HEK293 (cell line): ENCODE data around the gene ECI1.

Source experiments
- BCL6B ChIP-seq: fragments of 450-650 bp; formaldehyde crosslinking; IDR thresholded peaks from 2 replicates; pipeline ENCODE4 v1.5.1; 2017; ENCODE audit warnings: missing biosample characterization, missing genetic modification characterization
- CTCF ChIP-seq: fragments of 450-650 bp; formaldehyde crosslinking; IDR thresholded peaks from 2 replicates; pipeline ENCODE4 v1.5.1; 2016; ENCODE audit warnings: missing biosample characterization, missing genetic modification characterization
- ZBTB10 ChIP-seq: fragments of 450-650 bp; formaldehyde crosslinking; IDR thresholded peaks from 2 replicates; pipeline ENCODE4 v1.5.1; 2016; ENCODE audit warnings: missing biosample characterization, missing genetic modification characterization
- ZBTB26 ChIP-seq: fragments of 450-650 bp; formaldehyde crosslinking; optimal IDR thresholded peaks from 2 replicates; pipeline ENCODE3; 2016; ENCODE audit warnings: missing biosample characterization, mild to moderate bottlenecking, missing genetic modification characterization
- ZNF266 ChIP-seq: fragments of 450-650 bp; formaldehyde crosslinking; IDR thresholded peaks from 2 replicates; pipeline ENCODE4 v1.5.1; 2016; ENCODE audit warnings: missing biosample characterization, missing genetic modification characterization, low read depth
- ZNF274 ChIP-seq, 2 experiments: fragments of 200-500 bp in 1 of 2; fragments of 450-650 bp in 1 of 2; sonication (Bioruptor generic) in 1 of 2; formaldehyde crosslinking in 1 of 2; IDR thresholded peaks; 2 replicates each; pipeline versions ENCODE4 v1.5.1 to v1.6.1; 2014 to 2016; ENCODE audit warnings: borderline replicate concordance in 1 of 2, inconsistent platforms in 1 of 2, low read length in 1 of 2, missing biosample characterization in 1 of 2, missing genetic modification characterization in 1 of 2
- ZNF48 ChIP-seq: fragments of 450-650 bp; formaldehyde crosslinking; IDR thresholded peaks from 2 replicates; pipeline ENCODE4 v1.5.1; 2016; ENCODE audit warnings: missing biosample characterization, missing genetic modification characterization
- ZNF792 ChIP-seq: fragments of 450-650 bp; formaldehyde crosslinking; IDR thresholded peaks from 2 replicates; pipeline ENCODE4 v1.5.1; 2016; ENCODE audit warnings: missing biosample characterization, missing genetic modification characterization
- TF ChIP-seq, protein P1 (sequence below): fragments of 450-650 bp; formaldehyde crosslinking; IDR thresholded peaks from 2 replicates; pipeline ENCODE4 v1.5.1; 2016; ENCODE audit warnings: missing biosample characterization, missing genetic modification characterization, low read depth

- TF ChIP-seq ZNF266 (tag by site-specific recombination) = no peak
- no peak for TF ChIP-seq ZBTB10 (tag by site-specific recombination)
- TF ChIP-seq, protein P1, sequence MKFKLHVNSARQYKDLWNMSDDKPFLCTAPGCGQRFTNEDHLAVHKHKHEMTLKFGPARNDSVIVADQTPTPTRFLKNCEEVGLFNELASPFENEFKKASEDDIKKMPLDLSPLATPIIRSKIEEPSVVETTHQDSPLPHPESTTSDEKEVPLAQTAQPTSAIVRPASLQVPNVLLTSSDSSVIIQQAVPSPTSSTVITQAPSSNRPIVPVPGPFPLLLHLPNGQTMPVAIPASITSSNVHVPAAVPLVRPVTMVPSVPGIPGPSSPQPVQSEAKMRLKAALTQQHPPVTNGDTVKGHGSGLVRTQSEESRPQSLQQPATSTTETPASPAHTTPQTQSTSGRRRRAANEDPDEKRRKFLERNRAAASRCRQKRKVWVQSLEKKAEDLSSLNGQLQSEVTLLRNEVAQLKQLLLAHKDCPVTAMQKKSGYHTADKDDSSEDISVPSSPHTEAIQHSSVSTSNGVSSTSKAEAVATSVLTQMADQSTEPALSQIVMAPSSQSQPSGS (tag by site-specific recombination) = no peak
- TF ChIP-seq ZNF274 (IDR thresholded peaks at IDR 0.05; ENCODE audit: low read length) = no peak
- no peak for TF ChIP-seq ZNF274 (tag by site-specific recombination; IDR thresholded peaks at IDR 0.05; ENCODE audit: borderline replicate concordance)
- no peak for TF ChIP-seq ZNF48 (tag by site-specific recombination)
- TF ChIP-seq BCL6B (tag by site-specific recombination) = no peak
- TF ChIP-seq ZBTB26 (tag by site-specific recombination) = no peak
- no peak for TF ChIP-seq CTCF (tag by site-specific recombination)
- TF ChIP-seq ZNF792 (tag by site-specific recombination) = no peak
Measured at GRCh38 chr16:2209258-2210008, 42.0 kb downstream of the ECI1 start.
